HL-60 (cell line): ENCODE data around the gene IL13.

Experiments
- SPI1 ChIP-seq: IDR thresholded peaks from 2 replicates; pipeline ENCODE4 v1.6.1; 2012; ENCODE audit warnings: low read depth, mild to moderate bottlenecking, borderline replicate concordance
- TF ChIP-seq, protein P1 (sequence below): IDR thresholded peaks from one replicate; pipeline ENCODE4 v1.5.1; 2011; ENCODE audit warnings: low read length, control low read depth, inconsistent platforms; ENCODE audit not compliant: insufficient read depth
- TF ChIP-seq, protein P2 (sequence below): IDR thresholded peaks from 2 replicates; pipeline ENCODE4 v1.6.1; 2012; ENCODE audit warnings: low read depth; ENCODE audit not compliant: insufficient replicate concordance

GRCh38 chr5:132611965-132612364 is 46.0 kb upstream of the IL13 start:
- TF ChIP-seq, protein P1, sequence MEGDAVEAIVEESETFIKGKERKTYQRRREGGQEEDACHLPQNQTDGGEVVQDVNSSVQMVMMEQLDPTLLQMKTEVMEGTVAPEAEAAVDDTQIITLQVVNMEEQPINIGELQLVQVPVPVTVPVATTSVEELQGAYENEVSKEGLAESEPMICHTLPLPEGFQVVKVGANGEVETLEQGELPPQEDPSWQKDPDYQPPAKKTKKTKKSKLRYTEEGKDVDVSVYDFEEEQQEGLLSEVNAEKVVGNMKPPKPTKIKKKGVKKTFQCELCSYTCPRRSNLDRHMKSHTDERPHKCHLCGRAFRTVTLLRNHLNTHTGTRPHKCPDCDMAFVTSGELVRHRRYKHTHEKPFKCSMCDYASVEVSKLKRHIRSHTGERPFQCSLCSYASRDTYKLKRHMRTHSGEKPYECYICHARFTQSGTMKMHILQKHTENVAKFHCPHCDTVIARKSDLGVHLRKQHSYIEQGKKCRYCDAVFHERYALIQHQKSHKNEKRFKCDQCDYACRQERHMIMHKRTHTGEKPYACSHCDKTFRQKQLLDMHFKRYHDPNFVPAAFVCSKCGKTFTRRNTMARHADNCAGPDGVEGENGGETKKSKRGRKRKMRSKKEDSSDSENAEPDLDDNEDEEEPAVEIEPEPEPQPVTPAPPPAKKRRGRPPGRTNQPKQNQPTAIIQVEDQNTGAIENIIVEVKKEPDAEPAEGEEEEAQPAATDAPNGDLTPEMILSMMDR: no peak
- TF ChIP-seq SPI1: no peak
- TF ChIP-seq, protein P2, sequence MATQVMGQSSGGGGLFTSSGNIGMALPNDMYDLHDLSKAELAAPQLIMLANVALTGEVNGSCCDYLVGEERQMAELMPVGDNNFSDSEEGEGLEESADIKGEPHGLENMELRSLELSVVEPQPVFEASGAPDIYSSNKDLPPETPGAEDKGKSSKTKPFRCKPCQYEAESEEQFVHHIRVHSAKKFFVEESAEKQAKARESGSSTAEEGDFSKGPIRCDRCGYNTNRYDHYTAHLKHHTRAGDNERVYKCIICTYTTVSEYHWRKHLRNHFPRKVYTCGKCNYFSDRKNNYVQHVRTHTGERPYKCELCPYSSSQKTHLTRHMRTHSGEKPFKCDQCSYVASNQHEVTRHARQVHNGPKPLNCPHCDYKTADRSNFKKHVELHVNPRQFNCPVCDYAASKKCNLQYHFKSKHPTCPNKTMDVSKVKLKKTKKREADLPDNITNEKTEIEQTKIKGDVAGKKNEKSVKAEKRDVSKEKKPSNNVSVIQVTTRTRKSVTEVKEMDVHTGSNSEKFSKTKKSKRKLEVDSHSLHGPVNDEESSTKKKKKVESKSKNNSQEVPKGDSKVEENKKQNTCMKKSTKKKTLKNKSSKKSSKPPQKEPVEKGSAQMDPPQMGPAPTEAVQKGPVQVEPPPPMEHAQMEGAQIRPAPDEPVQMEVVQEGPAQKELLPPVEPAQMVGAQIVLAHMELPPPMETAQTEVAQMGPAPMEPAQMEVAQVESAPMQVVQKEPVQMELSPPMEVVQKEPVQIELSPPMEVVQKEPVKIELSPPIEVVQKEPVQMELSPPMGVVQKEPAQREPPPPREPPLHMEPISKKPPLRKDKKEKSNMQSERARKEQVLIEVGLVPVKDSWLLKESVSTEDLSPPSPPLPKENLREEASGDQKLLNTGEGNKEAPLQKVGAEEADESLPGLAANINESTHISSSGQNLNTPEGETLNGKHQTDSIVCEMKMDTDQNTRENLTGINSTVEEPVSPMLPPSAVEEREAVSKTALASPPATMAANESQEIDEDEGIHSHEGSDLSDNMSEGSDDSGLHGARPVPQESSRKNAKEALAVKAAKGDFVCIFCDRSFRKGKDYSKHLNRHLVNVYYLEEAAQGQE: no peak
